Effector memory CD8-positive, alpha-beta T cell (primary cell): ENCODE measurements around the gene AP2S1.
"Not testable (repeated sequence)": the region's sequence is repeated elsewhere in the genome, so short reads cannot be mapped to it uniquely, and the experiment has no call there.

ENCODE experiments used
- ATAC-seq: fragments of 150-1000 bp; cut with Tn5 transposase; replicated peaks from 2 replicates; pipeline ENCODE4 v1.10.0; 2021; ENCODE audit warnings: mild to moderate bottlenecking, moderate library complexity
- DNase-seq, 3 experiments: peaks; one replicate each; pipeline ENCODE4 v3.0.0; 2021
- H3K27ac Mint-ChIP-seq, 2 donors: one replicate each; pipeline ENCODE4 v1.8.0; 2022; ENCODE audit warnings: mild to moderate bottlenecking in 2 of 2, mixed read lengths in 2 of 2, moderate library complexity in 2 of 2
- H3K27me3 Mint-ChIP-seq, 2 donors: one replicate each; pipeline ENCODE4 v1.8.0; 2022; ENCODE audit warnings: mixed read lengths in 2 of 2
- H3K36me3 Mint-ChIP-seq: one replicate; pipeline ENCODE4 v1.8.0; 2022; ENCODE audit warnings: mild to moderate bottlenecking, moderate library complexity, mixed read lengths; ENCODE audit not compliant: insufficient read depth
- H3K4me1 Mint-ChIP-seq, 2 donors: one replicate each; pipeline ENCODE4 v1.8.0; 2022; ENCODE audit warnings: low read depth in 2 of 2, mixed read lengths in 2 of 2
- H3K4me3 Mint-ChIP-seq, 2 donors: one replicate each; pipeline ENCODE4 v1.8.0; 2022; ENCODE audit warnings: mild to moderate bottlenecking in 2 of 2, mixed read lengths in 2 of 2, moderate library complexity in 2 of 2
- H3K9me3 Mint-ChIP-seq, 2 donors: one replicate each; pipeline ENCODE4 v1.8.0; 2022; ENCODE audit warnings: mixed read lengths in 2 of 2

The AP2S1 gene

GRCh38 chr19:46881092-46881491, 30.4 kb upstream of the AP2S1 start:
- H3K4me1 Mint-ChIP-seq = peaks cover 14 to 25% of the 10 kb centered on the region in 2 donors
- DNase-seq (no peak), ATAC-seq (no peak)
- H3K9me3 Mint-ChIP-seq = no peaks in the 10 kb centered on the region
- peak overlapping the region in 1 of 2 donors; percentile 54 for H3K27ac Mint-ChIP-seq
- no peak overlapping the region for H3K4me3 Mint-ChIP-seq
- peaks cover 3% of the 10 kb centered on the region for H3K36me3 Mint-ChIP-seq
- H3K27me3 Mint-ChIP-seq = no peaks in the 10 kb centered on the region

GRCh38 chr19:46880431-46880830, 29.8 kb upstream of the AP2S1 start:
- Mint-ChIP-seq H3K4me1 (peaks cover 13 to 21% of the 10 kb centered on the region in 2 donors), H3K27me3 (no peaks in the 10 kb centered on the region), H3K9me3 (no peaks in the 10 kb centered on the region), H3K36me3 (peaks cover 3% of the 10 kb centered on the region), H3K4me3 (no peak overlapping the region), H3K27ac (no peak overlapping the region)
- DNase-seq = no peak
- no peak for ATAC-seq

GRCh38 chr19:46878613-46879375, 28.1 kb upstream of the AP2S1 start:
- H3K27ac Mint-ChIP-seq = no peak overlapping the region
- peaks cover 8 to 18% of the 10 kb centered on the region in 2 donors for H3K4me1 Mint-ChIP-seq
- ATAC-seq (no peak), DNase-seq (no peak)
- H3K36me3 Mint-ChIP-seq = peaks cover 7% of the 10 kb centered on the region
- H3K4me3 Mint-ChIP-seq = no peak overlapping the region
- no peaks in the 10 kb centered on the region for H3K9me3 Mint-ChIP-seq
- no peaks in the 10 kb centered on the region for H3K27me3 Mint-ChIP-seq

DNA sequence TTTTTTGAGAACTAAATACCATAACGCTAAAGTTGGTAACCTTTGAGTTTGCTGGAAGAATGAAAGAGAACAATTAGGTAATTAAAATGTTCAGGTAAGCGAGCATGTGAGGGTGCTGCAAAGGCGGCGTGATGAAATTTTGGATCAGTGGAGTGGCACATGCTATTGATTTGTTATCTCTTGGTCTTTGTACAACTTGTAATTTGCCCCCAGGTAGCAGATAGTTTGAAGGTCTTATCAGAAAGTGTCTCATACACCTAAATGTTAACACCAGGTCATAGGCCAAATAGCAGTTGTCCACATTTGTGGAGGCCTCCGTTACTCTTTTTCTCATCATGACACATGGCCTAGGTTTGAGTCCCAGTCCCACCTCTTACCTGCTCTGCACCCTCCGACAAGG, 25.0 kb upstream of the AP2S1 start:
- DNase-seq = no peak
- H3K9me3 Mint-ChIP-seq = no peaks in the 10 kb centered on the region
- peaks cover 11% of the 10 kb centered on the region for H3K36me3 Mint-ChIP-seq
- H3K4me1 Mint-ChIP-seq = peaks cover 6 to 11% of the 10 kb centered on the region in 2 donors
- no peak overlapping the region for H3K4me3 Mint-ChIP-seq
- no peak for ATAC-seq
- no peaks in the 10 kb centered on the region for H3K27me3 Mint-ChIP-seq
- peak overlapping the region in 1 of 2 donors; percentile 46 for H3K27ac Mint-ChIP-seq

DNA sequence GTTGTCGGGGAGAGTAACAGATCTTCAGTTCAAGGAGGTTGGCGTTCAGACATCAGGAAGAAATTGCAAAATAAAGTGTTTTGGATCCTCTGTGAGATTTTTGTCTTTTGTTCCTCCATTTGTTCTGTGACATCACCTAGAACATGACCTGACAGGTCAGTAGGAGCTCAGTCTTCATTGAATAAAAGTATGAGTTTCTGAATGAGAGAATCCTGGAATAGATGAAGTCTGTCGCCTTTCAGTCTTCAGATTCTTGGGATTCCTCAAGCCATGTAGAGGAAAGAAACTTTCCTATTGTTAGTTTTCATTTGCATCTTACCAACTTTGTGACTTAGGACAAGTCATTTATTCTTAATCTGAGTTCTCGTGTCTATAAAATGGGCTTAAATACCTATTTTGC, 24.6 kb upstream of the AP2S1 start:
- no peak overlapping the region for H3K4me3 Mint-ChIP-seq
- H3K36me3 Mint-ChIP-seq = peaks cover 11% of the 10 kb centered on the region
- H3K9me3 Mint-ChIP-seq = no peaks in the 10 kb centered on the region
- no peak for DNase-seq
- no peak for ATAC-seq
- H3K4me1 Mint-ChIP-seq = peaks cover 6 to 15% of the 10 kb centered on the region in 2 donors
- no peaks in the 10 kb centered on the region for H3K27me3 Mint-ChIP-seq
- H3K27ac Mint-ChIP-seq = peak overlapping the region in 1 of 2 donors; percentile 46

DNA sequence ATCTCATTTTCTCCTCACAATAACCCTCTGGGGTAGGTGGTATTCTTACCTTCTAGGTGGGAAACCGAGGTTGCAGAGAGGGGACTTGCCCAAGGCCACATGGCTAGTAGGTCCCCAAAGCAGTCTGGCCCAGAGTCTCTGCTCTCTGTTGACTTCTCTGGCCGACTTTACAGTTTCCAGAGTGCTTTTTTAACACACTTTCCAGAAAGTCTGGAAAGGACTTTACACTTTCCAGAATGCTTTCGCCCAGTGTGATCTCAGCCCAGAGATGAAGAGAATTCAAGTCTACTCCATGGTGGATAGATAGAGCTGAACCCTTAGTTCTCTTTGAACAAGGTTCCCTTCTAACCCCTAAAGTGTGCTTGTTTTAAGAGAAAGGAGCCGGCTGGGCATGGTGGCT, 22.3 kb upstream of the AP2S1 start:
- H3K27ac Mint-ChIP-seq = peak overlapping the region in 1 of 2 donors; percentile 62
- no peak for ATAC-seq
- DNase-seq = no peak
- H3K9me3 Mint-ChIP-seq = no peaks in the 10 kb centered on the region
- H3K36me3 Mint-ChIP-seq = peaks cover 7% of the 10 kb centered on the region
- H3K4me3 Mint-ChIP-seq = no peak overlapping the region
- H3K4me1 Mint-ChIP-seq = peaks cover 12 to 30% of the 10 kb centered on the region in 2 donors
- no peaks in the 10 kb centered on the region for H3K27me3 Mint-ChIP-seq

GRCh38 chr19:46871173-46871572, 20.5 kb upstream of the AP2S1 start:
- H3K36me3 Mint-ChIP-seq, DNase-seq, H3K27me3 Mint-ChIP-seq, H3K4me3 Mint-ChIP-seq, ATAC-seq, H3K9me3 Mint-ChIP-seq: not testable (repeated sequence)
- H3K4me1 Mint-ChIP-seq = peaks cover 23 to 30% of the 10 kb centered on the region in 2 donors
- H3K27ac Mint-ChIP-seq = peak overlapping the region in 1 of 2 donors; percentile 55

DNA sequence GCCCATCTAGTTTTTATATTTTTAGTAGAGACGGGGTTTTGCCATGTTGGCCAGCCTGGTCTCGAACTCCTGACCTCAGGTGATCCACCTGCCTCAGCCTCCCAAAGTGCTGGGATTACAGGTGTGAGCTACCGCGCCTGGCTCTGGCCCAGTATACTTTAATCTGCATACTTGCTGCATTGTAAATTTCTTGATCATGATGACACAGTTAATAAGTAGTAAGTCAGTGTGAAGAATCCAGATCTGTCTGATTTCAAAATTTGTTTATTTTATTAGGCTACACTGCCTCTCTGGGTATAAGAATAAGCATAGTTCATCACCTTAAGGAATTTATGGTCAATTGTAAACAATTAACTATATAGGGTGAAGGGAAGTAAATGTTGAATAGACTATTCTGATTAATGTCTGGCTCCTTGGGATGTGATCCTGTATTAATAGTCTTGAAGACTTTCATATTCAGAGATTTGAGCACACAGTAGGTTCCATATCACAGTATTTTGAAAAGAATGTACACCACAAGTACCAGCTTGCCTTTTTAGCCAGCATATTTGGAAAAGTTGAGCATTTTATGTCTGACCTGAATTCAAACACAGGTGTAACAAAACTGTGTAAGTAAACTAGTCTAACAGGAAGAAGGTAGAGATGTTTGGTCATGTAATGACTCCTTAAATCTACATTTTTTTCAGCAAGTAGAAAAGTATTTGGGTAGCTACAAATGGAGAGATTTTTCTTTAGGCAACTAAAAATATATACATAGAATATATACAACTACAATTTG, 17.6 kb upstream of the AP2S1 start:
- peak overlapping the region in 1 of 2 donors; percentile 34 for H3K4me3 Mint-ChIP-seq
- H3K27ac Mint-ChIP-seq = peak overlapping the region; percentile 38 to 78

DNA sequence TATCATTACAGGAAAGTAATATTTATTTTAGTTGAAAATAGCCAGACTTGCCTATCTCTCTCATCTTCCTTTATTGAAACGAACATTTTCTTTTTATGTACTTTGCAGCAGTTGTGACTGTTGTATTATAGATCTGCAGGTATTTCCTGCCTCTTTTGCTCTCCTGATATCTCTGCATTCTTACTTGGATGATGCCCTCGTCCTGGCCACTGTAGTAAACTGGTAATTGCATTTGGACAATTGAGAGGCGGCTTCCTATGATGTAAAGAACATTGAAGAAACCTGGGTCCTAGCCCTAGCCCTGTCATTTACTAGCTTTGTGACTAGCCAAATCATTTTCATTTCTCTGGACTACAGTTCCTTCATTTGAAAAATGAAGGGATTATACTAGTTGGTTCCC, 16.5 kb upstream of the AP2S1 start:
- H3K27ac Mint-ChIP-seq = peak overlapping the region in 1 of 2 donors; percentile 66
- H3K36me3 Mint-ChIP-seq = no peaks in the 10 kb centered on the region
- H3K27me3 Mint-ChIP-seq = no peaks in the 10 kb centered on the region
- H3K4me1 Mint-ChIP-seq = peaks cover 24 to 26% of the 10 kb centered on the region in 2 donors
- DNase-seq (no peak), ATAC-seq (no peak)
- H3K4me3 Mint-ChIP-seq = no peak overlapping the region
- H3K9me3 Mint-ChIP-seq = no peaks in the 10 kb centered on the region

More for the DNA sequence above, 17.6 kb upstream of the AP2S1 start:
- DNase-seq = no peak
- H3K27me3 Mint-ChIP-seq = no peaks in the 10 kb centered on the region
- peaks cover 4% of the 10 kb centered on the region for H3K36me3 Mint-ChIP-seq
- H3K4me1 Mint-ChIP-seq = peaks cover 24 to 29% of the 10 kb centered on the region in 2 donors
- peak; percentile 22 for ATAC-seq
- H3K9me3 Mint-ChIP-seq = no peaks in the 10 kb centered on the region

GRCh38 chr19:46866407-46867136, 15.9 kb upstream of the AP2S1 start:
- peaks cover 24% of the 10 kb centered on the region in 2 donors for H3K4me1 Mint-ChIP-seq
- ATAC-seq = no peak
- peak overlapping the region in 1 of 2 donors; percentile 15 for H3K4me3 Mint-ChIP-seq
- DNase-seq = no peak
- H3K36me3 Mint-ChIP-seq = no peaks in the 10 kb centered on the region
- no peaks in the 10 kb centered on the region for H3K9me3 Mint-ChIP-seq
- H3K27me3 Mint-ChIP-seq = no peaks in the 10 kb centered on the region
- peak overlapping the region; percentile 54 to 66 for H3K27ac Mint-ChIP-seq

- ATAC-seq (no peak), DNase-seq (no peak)
- H3K27me3 Mint-ChIP-seq = no peaks in the 10 kb centered on the region
- no peaks in the 10 kb centered on the region for H3K9me3 Mint-ChIP-seq
- H3K4me1 Mint-ChIP-seq = peaks cover 15 to 27% of the 10 kb centered on the region in 2 donors
- H3K27ac Mint-ChIP-seq = no peak overlapping the region
- H3K4me3 Mint-ChIP-seq = no peak overlapping the region
- peaks cover 11% of the 10 kb centered on the region for H3K36me3 Mint-ChIP-seq
Measured at GRCh38 chr19:46863818-46864629, 13.4 kb upstream of the AP2S1 start.

DNA sequence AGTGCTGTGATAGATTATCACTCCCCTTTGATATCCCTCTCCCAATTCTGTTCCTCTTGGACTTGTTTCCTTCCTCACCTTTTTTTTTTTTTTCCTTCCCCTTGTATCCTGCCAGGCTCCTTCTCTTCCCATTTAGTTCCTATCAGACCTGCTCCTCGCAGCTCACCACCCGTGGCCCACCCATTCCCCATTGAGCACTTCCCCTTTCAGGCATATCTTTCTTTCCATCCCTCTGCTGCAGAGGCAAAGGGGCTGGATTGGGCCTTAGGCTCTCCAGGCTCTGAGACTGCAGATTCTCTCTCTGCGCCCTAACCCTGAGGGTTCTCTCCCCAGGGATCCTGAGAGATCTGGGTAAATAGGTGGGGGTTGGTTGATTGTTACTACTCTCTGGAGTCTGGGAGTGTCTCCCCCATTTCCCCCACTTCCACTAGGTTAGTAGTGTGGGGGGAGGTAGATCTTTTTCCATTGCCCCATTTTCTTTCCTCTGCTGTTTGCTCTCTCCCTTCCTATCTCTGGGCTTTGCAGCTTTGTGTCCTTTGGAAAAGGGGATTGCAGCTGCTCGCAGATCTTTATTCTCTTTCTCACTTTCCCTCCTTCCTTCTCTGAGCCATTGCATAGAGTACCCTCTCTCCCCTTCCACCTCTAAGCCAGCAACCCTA, 12.5 kb upstream of the AP2S1 start:
- no peak overlapping the region for H3K4me3 Mint-ChIP-seq

More for the DNA sequence above, 12.5 kb upstream of the AP2S1 start:
- H3K36me3 Mint-ChIP-seq = peaks cover 11% of the 10 kb centered on the region
- ATAC-seq (no peak), DNase-seq (no peak)
- peaks cover 7 to 23% of the 10 kb centered on the region in 2 donors for H3K4me1 Mint-ChIP-seq
- H3K9me3 Mint-ChIP-seq = no peaks in the 10 kb centered on the region
- H3K27ac Mint-ChIP-seq = no peak overlapping the region
- H3K27me3 Mint-ChIP-seq = no peaks in the 10 kb centered on the region
